HuH-7.5 (cell line): ENCODE measurements around the gene FMN1.

Source experiments
- DNase-seq: peaks from one replicate; pipeline ENCODE4 v3.0.0; 2011; ENCODE audit warnings: low spot score

The FMN1 gene, protein sequence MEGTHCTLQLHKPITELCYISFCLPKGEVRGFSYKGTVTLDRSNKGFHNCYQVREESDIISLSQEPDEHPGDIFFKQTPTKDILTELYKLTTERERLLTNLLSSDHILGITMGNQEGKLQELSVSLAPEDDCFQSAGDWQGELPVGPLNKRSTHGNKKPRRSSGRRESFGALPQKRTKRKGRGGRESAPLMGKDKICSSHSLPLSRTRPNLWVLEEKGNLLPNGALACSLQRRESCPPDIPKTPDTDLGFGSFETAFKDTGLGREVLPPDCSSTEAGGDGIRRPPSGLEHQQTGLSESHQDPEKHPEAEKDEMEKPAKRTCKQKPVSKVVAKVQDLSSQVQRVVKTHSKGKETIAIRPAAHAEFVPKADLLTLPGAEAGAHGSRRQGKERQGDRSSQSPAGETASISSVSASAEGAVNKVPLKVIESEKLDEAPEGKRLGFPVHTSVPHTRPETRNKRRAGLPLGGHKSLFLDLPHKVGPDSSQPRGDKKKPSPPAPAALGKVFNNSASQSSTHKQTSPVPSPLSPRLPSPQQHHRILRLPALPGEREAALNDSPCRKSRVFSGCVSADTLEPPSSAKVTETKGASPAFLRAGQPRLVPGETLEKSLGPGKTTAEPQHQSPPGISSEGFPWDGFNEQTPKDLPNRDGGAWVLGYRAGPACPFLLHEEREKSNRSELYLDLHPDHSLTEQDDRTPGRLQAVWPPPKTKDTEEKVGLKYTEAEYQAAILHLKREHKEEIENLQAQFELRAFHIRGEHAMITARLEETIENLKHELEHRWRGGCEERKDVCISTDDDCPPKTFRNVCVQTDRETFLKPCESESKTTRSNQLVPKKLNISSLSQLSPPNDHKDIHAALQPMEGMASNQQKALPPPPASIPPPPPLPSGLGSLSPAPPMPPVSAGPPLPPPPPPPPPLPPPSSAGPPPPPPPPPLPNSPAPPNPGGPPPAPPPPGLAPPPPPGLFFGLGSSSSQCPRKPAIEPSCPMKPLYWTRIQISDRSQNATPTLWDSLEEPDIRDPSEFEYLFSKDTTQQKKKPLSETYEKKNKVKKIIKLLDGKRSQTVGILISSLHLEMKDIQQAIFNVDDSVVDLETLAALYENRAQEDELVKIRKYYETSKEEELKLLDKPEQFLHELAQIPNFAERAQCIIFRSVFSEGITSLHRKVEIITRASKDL (N-terminal part only)

DNA sequence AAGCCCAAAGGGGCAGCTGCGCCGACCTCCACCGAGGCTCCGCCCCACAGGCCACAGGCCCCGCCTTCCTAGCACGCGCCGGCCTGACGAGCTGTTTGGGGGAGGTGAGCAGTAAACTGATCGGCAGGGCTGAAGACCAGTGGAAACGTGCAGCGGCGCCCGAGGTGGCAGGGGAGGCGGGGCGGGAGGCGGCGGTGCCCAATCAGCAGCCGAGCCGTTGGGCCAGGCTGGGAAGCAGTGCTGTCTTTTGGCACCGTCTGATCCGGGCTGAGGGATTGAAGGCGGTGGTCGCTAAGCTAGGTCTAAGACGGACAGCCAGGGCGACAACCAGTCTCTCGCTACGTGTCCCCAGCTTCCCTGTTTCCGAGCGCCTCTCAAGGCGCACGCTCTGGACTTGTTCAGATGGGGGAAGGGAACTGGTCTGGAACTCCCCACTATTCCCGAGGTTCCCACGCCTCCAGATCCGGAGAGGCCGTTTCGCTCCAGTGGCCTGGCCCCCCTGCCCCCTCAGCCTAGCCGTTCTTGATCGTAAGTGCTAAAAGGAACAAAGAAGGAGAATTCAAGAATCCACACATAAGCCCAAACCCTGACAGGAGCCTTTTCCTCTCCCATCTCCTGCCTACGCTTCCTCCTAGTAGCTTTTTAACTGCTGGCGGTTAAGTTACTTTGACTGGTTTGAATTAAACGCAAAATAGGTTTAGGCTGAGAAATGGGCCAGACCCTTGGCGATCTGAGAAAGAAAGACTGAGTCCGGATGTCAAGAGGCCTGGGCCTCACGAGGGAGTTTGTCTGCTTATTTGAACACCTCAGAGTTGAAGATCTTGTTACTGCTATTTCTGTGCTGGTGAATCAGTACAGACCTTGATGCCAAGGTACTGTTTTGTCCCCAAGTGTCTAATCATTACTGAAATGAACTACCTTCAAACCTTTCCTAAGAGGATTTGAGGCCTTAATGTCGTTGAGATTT, at the start of gene FMN1:
Gene FMN1 (minus strand): TSS at position 11 of the 967 bp plus-strand sequence. CDS start 39,800 bp downstream, outside the sequence.
- peak; percentile 15 for DNase-seq

DNA sequence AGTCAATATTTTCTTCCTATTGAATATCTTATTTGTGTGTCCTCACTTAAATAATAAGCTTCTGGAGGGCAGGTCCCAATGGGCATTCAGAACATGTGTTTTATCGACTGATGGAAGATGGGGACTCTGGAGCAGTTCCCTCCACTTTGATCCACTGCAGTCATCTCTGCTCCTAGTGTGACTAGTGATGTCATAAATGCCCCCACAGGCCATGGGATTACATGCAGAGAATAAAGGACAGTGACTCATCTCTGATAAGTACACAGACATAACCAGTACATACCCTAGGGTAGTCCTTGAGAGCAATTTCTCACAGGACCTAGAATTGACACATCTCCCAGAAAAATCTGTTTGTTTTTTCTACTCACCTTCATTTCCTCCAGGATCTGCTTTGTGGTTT, 49.4 kb upstream of the FMN1 start:
- no peak for DNase-seq

DNA sequence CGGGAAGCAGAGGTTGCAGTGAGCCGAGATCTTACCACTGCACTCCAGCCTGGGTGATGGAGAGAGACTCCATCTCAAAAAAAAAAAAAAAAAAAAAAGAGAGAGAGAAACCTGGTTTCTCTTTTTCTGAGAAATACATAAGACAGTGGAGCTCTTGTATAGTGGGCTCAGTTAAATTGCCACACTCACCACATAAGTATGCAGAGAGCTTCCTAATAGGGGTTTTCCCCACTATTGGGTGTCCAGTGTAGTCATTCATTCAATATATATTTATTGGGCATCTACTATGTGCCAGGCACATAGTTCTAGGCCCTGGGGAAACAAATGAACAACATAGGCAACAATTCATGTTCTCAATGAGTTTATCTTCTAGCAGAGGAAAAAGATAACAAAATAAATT, 48.9 kb upstream of the FMN1 start:
- DNase-seq = no peak

DNA sequence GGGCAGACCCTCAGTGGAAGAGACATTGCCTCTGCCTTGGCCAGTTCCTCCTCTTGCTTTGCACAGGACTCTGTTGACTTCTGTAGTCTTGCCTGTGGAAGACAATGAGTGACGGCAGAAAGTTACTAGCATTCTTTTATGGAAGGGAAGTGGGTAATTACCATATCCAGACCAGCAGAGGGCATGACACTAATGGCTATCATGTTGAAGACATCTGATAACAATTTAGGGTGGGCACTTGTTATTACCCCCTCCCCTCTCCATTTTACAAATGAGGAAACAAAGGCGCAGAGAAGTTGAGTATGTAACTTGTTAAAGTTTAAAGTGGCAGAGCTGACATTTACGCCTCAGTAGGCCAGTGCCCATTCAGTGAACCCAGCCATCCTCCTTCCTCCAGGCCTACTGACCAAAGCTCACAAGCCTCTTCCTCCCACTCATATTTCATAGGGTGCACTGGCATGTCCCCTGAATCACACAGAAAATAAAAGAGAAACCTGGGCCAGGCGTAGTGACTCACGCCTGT, 48.2 kb upstream of the FMN1 start:
- DNase-seq = no peak

DNA sequence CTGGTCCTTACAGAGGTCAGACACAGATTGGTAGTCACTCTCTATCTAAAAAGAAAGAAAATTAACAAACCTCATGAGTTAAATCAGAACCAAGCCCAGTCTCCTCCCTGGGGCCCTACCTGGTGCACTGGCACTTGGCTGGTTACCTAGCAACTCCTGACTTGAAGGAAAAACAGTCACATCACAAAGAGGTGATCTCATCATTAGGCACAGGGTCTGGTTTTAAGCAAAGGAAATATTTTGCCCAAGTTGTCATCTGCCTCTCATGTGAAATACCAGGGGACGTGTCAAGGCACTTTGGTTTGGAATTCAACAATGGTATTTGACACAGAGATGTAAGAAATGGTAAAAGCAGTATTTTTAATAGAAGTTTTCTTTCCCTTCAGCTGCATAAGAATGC, 47.7 kb upstream of the FMN1 start:
- DNase-seq = no peak

DNA sequence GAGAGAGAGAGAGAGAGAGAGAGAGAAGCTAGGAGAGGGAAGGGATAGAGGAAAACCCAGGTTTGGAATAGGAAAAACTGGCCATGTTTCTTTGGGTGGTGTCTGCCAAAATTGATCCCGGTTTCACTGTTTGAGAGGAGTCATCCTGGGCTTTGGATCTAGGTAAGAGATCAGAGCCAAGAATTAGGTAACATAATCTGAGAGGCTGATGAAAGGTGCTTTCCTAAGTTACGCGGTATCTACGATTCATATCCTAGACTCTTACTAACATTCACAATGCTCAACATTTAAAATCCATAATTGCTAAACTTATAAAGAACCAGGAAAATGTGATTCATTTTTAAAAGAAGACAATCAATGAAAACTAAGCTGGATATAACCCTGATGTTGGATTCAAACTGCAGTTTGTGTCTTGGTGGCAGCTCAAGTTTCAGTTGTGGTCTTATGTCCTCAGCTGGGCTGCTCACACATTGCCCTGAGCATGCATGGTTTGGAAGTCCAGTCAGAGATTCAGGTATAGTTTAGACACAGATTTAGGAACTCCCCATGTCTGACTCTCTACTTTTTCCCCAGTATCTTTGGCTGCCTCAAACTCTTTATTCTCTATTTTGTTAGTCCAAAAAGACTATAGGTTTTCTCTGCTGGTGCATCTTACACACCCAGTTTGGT, 42.5 kb upstream of the FMN1 start:
- DNase-seq = no peak

DNA sequence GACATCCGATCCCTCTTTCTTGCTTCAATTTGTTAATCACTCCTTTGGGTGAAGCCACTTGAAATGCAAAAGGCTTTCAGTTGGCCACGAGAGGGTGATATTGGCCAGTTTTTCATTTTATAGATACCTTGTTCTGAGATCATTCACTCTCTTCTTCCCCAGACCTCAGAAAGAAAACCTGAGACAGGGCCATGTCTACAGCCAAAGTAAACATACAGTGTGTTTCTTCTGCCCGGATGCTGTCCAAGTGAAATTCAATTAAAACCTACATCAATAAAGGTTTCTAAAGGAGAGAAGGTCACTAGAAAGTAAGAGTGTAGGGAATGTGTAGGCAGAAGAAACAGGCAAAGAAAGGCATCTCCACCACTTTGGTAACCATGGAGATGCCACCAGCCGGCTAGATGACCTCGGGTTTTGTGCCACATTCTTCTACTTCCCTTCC, 39.5 kb upstream of the FMN1 start:
- DNase-seq = no peak

DNA sequence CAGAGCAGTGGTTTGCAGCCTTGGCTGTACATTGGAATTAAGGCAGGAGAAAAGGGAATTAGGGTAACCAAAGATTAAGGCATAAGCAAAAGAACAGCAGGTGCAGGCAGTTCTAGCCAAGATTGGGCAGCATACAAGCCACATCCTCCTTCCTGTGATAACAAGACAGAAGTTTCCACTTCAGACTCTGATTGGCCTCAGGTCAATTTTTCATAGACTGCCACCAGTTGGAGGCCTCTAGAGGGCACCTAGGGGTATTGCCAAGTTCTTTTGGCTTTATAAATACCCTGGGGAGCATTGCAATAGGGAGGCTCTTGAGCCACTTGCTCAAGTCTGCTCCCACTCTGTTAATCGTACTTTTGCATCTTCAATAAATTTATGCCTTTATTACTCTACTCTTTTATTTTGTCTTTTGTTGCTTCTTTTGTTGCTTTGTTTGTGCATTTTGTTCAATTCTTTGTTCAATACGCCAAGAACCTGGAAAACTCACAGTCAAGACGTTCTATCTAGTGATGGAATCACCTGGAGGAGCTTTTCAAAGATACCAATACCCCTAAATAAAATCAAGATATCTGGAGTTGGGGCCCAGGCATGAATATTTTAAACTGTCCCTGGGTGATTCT, 32.2 kb upstream of the FMN1 start:
- DNase-seq = no peak

DNA sequence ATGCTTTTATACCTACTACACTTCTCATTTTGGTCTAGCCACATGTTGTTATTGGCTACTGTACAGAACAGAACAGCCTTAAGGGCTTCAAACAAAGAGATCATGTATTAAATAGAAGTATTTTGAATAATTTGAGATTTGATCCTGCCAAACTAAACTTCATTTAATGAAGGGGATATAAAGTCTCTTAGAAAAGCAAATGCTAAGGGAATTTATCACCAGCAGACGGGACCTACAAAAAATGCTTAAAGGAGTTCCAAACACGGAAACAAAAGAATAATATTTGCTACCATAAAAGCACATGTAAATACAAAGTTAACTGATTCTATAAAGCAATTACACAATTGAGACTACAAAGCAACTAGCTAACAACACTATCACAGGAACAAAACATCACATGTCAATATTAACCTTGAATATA, 23.6 kb upstream of the FMN1 start:
- no peak for DNase-seq

DNA sequence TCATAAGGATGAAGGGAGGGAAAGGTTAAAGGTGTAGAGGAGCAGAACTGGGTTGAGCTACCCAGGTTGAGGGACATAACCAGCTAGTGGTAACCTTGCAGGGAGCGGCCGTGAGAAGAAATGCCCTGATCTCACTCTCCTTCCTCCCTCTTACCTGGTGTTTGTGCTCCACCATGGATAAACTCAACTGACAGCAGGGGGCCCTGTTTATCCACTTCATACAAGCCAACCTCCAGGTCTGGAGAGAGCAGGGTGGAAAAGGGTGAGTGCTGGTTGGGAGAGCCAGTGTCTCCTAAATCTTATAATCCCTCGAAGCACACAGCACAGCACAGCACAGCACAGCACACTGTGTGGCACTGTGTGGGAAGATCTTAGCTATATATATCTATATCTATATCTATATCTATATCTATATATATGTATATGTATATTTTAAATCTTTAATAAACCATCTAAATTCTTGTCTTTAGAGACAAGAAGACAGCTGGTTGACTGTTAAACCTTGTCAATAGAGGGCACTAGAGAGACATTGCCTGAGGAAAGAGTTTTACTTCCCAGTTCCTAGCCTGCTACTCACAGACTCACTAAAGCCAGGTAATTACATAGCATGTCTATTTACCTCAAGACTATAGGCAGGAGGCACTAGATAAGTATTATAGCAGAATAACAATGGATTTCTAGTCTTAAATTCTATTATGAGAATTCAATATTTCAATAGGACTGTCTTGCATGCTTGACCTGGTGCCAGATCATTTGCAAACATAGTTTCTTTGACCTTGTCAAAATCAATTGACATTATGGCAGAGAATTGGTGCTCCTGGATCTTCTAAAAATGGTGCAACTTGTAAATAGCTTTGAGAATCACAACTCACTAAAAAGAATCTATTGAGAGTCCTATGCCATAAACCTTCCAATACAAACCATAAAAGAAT, 21.7 kb upstream of the FMN1 start:
- DNase-seq = no peak

DNA sequence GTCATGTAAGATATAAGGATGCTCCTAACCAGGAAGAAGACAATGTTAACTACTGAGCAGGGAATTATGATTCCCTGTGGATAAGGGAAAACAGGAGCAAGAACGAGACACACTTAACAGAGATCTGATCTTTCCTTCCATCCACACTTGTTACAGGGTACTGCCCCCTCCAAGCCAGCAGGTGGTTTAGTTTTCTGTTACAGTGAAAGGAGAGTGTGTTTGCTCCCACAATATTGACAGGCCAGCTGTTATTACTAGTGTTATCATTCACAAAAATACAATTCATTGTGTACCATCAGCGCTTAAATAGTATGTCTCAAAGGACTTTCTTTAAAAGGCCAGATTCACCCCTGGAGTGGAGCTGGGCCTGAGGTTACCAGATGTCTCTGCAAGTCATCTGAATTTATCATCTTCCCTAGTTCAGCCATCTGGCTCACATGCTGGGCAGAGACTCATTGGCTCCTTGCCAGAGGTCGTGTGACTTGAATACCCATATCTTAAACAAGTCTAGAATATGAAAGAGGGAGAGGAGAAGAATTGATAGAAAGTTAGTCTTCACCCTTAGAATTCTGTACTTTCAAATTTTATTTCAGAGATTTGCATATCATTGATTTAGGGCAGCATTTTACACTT, 16.8 kb upstream of the FMN1 start:
- no peak for DNase-seq

DNA sequence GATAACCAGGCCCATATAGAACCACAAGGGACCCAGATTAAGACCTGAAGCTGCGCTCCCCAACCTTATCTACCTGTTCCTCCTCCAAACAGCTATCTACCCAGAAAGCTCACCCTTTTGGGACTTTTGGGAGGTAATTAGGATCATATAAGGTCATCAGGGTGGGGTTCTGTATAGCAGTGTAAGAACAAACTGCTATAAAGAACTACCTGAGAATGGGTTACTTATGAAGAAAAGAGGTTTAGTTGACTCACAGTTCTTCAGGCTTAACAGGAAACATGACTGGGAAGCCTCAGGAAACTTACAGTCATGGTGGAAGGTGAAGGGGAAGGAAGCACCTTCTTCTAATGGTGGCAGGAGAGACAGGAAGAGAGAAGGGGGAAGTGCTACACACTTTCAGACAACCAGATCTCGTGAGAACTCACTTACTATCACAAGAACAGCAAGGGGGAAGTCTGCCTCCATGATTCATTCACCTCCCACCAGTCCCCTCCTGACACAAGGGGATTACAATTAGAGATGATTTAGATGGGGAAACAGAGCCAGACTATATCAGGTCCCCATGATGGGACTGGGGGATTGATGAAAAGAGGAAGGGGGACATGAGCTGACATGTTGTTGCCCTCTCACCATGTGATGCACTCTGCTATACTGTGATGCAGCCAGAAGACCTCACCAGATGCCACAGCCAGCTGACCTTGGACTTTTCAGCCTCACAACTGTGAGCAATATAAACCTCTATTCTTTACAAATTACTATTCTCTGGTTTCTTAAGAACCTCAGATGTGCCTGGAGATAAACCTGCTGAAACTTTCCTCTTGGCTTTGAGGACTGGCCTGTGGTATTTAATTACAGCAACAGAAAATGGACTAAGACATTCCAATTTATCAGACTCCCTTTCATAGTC, 15.3 kb upstream of the FMN1 start:
- DNase-seq = no peak

DNA sequence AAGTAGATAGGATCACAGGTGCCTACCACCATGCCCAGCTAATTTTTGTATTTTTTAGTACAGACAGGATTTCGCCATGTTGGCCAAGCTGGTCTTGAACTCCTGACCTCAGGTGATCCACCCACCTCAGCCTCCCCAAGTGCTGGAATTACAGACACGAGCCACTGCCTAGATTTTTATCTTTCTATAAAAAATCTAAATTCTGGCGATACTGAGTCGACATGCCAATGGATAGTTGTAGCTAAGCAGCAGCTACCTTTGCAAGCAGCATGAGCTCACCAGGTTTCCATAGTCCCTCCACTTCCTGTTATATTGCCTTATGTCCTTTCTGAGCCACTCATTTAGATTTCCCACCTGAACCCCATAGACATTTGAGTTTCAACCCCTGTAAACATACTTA, 13.1 kb upstream of the FMN1 start:
- no peak for DNase-seq

DNA sequence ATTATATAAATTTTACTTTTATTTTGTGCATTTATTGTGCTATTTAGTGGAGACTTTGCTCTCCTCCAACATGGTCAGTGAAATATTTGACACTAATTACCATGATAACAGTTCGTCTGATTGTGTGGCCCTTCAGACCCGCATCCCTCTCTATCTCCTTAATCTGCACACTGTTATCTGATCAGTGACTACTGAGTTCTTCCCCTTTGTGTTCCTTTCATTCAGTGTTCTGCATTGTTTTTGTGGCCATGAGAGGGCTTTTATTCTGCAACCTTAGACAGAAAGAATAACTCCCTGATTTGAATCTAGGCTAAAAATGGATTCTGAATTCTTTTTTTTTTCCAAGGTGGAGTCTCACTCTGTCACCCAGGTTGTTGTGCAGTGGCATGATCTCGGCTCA, 11.9 kb upstream of the FMN1 start:
- DNase-seq = no peak

DNA sequence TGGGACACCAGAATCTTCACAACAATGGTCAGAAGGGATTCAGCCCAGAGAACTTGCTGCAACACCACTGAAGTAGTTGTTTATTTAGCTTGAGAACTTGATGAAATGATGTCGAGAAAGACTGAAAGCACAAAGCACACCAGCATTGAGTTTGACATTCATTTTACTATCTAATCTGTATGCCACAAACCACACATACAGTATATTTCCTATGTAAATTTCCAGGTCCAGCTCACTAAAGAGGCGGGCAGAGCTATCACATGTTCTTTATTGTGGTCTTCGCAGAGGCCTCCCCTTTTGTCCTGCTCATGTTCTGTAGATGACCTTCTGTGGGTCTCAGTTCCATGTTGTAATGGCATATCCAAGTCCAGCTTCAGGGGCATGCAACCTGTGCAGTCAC, 10.4 kb upstream of the FMN1 start:
- no peak for DNase-seq

DNA sequence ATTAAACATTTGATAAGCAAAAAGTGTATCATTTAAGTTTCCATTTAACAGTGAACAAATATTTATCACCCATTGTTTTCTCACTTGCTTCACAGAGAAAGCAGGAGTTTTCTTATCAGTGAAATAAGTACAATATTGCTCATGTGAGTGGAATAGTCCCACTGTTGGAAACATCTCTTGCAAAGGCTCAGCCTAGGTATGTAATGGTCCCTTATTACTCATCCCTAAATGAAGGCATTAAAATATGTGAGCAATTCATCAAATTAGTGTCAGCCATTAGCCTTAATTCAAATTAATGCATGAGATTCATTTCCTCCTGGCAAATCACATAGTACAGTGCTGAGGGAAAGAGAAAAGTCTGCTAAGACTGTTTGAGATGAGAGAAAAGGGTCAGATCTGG, 9.6 kb upstream of the FMN1 start:
- no peak for DNase-seq

DNA sequence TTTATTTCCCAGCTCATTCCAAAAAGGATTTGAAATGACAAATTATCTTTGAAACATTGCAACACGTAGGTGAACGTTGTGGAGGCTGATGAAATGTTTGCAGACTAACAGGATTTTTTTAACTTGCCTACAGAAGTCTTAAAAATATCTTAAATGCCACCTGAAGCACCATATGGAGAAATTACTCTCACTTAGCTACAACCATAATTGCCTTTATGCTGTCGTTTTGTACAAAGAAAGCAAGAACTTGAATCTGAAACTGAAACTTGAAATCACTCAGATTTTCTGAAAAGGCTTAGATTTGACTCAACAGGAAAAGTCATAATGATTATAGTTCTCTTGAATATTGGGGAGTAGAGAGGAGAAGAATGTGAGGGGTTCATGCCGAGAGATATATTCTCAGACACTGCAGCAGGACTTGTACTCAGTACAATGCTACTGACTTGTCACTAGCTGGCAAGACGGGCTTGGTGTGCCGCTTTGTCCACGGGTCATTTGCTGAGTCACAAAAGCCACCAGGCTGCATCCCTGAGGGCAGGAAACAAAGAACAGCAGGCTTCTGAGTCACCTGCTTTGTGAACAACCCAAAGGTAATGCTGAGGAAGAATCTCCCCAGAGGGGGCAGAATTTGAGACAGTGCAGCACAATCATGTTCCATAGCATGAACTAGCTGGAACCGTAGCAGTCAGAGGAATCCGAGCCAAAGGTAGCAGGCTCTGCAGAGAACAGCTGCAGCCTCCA, 7.1 kb upstream of the FMN1 start:
- peak; percentile 7 for DNase-seq
